Peyer's patch (tissue), 4 donors: ENCODE measurements around the gene HS6ST1. TPM values are rescaled to one million over a fixed set of nuclear protein-coding genes. Genes with fewer than 3 reads are reported as not detected.
"Not testable (repeated sequence)": the region's sequence is repeated elsewhere in the genome, so short reads cannot be mapped to it uniquely, and the experiment has no call there.

Source experiments
- DNase-seq, 3 donors: peaks; one replicate each; pipeline ENCODE4 v3.0.0-alpha.2; 2017 to 2019
- H3K27ac ChIP-seq, 4 donors: fragments of 200-600 bp; sonication (generic); one replicate each; pipeline ENCODE4 v1.5.1; 2016 to 2019
- H3K27me3 ChIP-seq, 2 donors: fragments of 200-600 bp; sonication (generic); one replicate each; pipeline ENCODE4 v1.5.1; 2019
- H3K36me3 ChIP-seq, 3 donors: fragments of 200-600 bp; sonication (generic); one replicate each; pipeline ENCODE4 v1.5.1; 2016 to 2019
- H3K4me1 ChIP-seq, 4 donors: fragments of 200-600 bp; sonication (generic); one replicate each; pipeline ENCODE4 v1.5.1; 2016 to 2019
- H3K4me3 ChIP-seq, 4 donors: fragments of 200-600 bp; sonication (generic); 1 replicate in 3 of 4; 2 replicates in 1 of 4; pipeline ENCODE4 v1.5.1; 2016 to 2019; ENCODE audit warnings: mild to moderate bottlenecking in 1 of 4
- H3K9me3 ChIP-seq, 4 donors: fragments of 200-600 bp; sonication (generic); one replicate each; pipeline ENCODE4 v1.5.1; 2016 to 2019; ENCODE audit warnings: mild to moderate bottlenecking in 1 of 4
- POLR2A ChIP-seq, 2 donors: fragments of 450-650 bp; IDR thresholded peaks; one replicate each; pipeline ENCODE4 v1.5.1; 2017; ENCODE audit warnings: antibody characterized with exemption in 2 of 2, mild to moderate bottlenecking in 2 of 2, moderate library complexity in 2 of 2
- total RNA-seq, 4 donors: library from RNA; depleted of rRNA; stranded (reverse); fragments of >200 nt; gene quantifications; one replicate each; pipeline ENCODE4 v1.1.0, GENCODE V29; 2016
- TF ChIP-seq, protein P1 (sequence below), 6 experiments: fragments of 450-650 bp in 4 of 6; fragments of 200-600 bp in 2 of 6; sonication (generic) in 1 of 6; IDR thresholded peaks; one replicate each; pipeline ENCODE4 v1.5.1; 2017 to 2019; ENCODE audit warnings: antibody characterized with exemption in 6 of 6, mild to moderate bottlenecking in 3 of 6, moderate library complexity in 1 of 6

HS6ST1 gene
- total RNA-seq, 4 donors from 2014 or later, result 16.5 to 52.0 (median 40.2) TPM

DNA sequence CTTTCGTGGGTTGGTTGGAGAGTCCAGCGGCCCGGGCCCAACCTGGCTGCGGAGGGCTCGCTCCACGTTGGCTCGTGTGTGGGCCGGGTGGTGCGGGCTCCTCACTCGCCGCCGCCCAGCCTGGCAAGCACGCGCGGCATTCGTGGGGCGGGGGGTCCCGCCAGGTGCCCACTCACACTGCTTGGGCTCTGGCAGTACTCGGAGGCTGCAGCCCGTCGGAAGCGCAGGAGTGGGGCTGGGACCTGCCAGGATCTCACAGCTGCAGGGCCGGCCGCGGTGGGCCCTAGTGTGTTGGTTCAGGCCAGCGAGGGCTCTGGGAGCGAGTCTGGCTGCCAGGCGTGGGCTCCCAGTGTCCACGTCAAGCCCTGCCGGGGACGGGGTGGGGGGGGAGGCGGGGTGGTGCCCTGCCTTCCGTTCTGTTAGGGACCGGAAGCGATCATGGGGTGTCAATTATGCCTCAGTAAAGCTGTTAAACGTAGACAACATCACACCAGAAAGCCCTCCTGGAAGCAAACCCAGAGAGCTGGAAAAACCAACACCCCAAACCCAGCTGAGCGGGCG, 1.0 kb upstream of the HS6ST1 start:
- no peaks in the 10 kb centered on the region for H3K9me3 ChIP-seq
- H3K27ac ChIP-seq, result peak overlapping the region in 2 of 4 donors; percentile 37 to 67
- no peaks in the 10 kb centered on the region for H3K36me3 ChIP-seq
- TF ChIP-seq, protein P1, sequence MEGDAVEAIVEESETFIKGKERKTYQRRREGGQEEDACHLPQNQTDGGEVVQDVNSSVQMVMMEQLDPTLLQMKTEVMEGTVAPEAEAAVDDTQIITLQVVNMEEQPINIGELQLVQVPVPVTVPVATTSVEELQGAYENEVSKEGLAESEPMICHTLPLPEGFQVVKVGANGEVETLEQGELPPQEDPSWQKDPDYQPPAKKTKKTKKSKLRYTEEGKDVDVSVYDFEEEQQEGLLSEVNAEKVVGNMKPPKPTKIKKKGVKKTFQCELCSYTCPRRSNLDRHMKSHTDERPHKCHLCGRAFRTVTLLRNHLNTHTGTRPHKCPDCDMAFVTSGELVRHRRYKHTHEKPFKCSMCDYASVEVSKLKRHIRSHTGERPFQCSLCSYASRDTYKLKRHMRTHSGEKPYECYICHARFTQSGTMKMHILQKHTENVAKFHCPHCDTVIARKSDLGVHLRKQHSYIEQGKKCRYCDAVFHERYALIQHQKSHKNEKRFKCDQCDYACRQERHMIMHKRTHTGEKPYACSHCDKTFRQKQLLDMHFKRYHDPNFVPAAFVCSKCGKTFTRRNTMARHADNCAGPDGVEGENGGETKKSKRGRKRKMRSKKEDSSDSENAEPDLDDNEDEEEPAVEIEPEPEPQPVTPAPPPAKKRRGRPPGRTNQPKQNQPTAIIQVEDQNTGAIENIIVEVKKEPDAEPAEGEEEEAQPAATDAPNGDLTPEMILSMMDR (IDR thresholded peaks at IDR 0.05), result no peak
- peak in 2 of 3 donors; percentile 14 to 50 for DNase-seq
- no peaks in the 10 kb centered on the region for H3K27me3 ChIP-seq
- peak overlapping the region in 2 of 4 donors; percentile 70 to 82 for H3K4me3 ChIP-seq
- H3K4me1 ChIP-seq, result peaks cover 3 to 28% (median 16%) of the 10 kb centered on the region in 4 donors

GRCh38 chr2:128318245-128318644, 423 bp downstream of the HS6ST1 start:
- Histone ChIP-seq H3K4me1 (peaks cover 3 to 28% (median 16%) of the 10 kb centered on the region in 4 donors), H3K4me3 (peak overlapping the region; percentile 69 to 82 (median 76)), H3K27ac (peak overlapping the region in 3 of 4 donors; percentile 49 to 65 (median 59))
- peak; percentile 19 to 56 (median 56) for DNase-seq
- H3K27me3 ChIP-seq, H3K9me3 ChIP-seq, H3K36me3 ChIP-seq: not testable (repeated sequence)

DNA sequence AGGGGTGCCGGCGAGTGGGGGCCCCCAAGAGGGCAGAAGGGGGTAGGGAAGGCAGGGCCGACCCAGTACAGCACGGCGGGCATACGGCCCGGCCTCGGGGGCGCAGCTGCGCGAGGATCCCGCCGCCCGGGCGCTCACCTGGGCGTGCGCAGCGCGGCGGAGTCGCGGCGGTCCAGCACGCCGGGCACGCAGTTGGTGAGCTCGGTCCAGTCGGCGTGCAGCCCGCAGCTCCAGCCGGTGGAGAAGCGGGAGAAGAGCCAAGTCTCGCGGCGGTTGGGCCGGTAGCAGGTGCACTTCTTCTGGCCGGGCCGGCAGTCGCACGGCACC, 806 bp downstream of the HS6ST1 start:
- not testable (repeated sequence) for H3K27me3 ChIP-seq, H3K9me3 ChIP-seq, DNase-seq, H3K36me3 ChIP-seq
- Histone ChIP-seq H3K4me3 (peak overlapping the region; percentile 69 to 82 (median 76)), H3K27ac (peak overlapping the region in 3 of 4 donors; percentile 53 to 65 (median 64)), H3K4me1 (peaks cover 3 to 28% (median 16%) of the 10 kb centered on the region in 4 donors)

DNA sequence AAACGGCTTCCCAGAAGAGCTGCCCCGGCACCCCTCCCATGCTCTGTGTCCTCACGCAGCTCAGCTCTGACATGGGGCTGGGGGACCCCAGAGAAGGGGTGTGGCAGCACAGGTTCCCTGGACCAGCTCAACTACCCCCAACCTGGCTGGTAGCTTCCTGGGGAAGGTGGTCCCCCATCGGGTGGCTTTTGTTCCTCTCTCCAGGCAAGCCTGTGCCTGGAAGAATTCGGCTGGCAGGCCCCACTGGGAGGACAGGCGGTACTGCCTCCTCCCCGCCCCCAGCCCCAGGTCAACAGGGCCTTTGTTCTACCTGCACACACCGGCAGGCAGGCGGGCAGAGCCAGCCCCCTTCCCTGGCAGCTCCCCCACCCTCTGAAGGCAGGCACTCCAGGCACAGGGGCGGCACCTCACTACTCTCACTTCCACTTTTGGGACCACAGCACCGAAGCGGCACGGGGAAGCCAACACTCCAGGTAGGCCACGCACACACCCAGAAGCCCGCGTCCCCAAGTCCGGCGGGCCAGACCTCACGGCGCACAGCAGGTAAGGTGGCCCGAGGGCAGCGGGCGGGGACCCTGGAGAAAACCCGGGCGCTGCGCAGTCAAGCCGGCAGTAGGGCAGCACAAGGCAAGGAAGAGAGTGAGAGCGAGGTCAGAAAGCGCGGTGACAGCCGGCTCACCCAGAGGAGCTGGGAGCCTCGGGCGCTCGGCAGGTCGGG, 1.3 kb downstream of the HS6ST1 start:
- Histone ChIP-seq H3K4me1 (peaks cover 3 to 28% (median 14%) of the 10 kb centered on the region in 4 donors), H3K9me3 (no peaks in the 10 kb centered on the region), H3K4me3 (peak overlapping the region; percentile 69 to 82 (median 76)), H3K27ac (peak overlapping the region in 3 of 4 donors; percentile 53 to 65 (median 64)), H3K27me3 (no peaks in the 10 kb centered on the region), H3K36me3 (no peaks in the 10 kb centered on the region)
- TF ChIP-seq, protein P1 (IDR thresholded peaks at IDR 0.05), result no peak
- no peak for TF ChIP-seq POLR2A (IDR thresholded peaks at IDR 0.05)
- DNase-seq, result peak; percentile 55 to 81 (median 80)

DNA sequence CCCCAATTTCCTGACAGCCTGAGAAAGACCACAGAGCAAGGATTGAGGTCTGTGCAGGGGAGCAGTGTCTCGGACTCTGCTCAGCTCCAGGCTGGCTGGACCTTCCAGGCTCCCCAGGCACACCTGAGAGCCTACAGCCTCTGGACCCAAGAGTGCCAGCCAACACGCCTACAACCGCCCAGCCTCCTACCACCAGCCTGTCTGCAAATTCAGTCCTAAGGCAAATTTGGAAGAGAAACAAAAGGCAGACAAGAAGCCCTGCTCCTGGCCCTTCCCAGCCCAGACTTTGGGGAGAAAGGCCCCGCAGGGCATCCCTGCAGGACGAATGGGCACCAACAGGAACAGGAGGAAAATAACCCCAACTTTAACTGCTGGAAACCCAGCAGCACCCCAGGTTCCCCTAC, 1.9 kb downstream of the HS6ST1 start:
- no peaks in the 10 kb centered on the region for H3K9me3 ChIP-seq
- TF ChIP-seq POLR2A (IDR thresholded peaks at IDR 0.05), result no peak
- TF ChIP-seq, protein P1 (IDR thresholded peaks at IDR 0.05), result no peak
- peak overlapping the region in 3 of 4 donors; percentile 53 to 65 (median 64) for H3K27ac ChIP-seq

GRCh38 chr2:128315829-128316776, 2.6 kb downstream of the HS6ST1 start:
- Histone ChIP-seq H3K27ac (peak overlapping the region in 3 of 4 donors; percentile 53 to 65 (median 64)), H3K36me3 (no peaks in the 10 kb centered on the region), H3K27me3 (no peaks in the 10 kb centered on the region), H3K4me1 (peaks cover 0 to 24% (median 12%) of the 10 kb centered on the region in 4 donors), H3K4me3 (peak overlapping the region; percentile 69 to 82 (median 76)), H3K9me3 (no peaks in the 10 kb centered on the region)
- DNase-seq, result peak; percentile 14 to 47 (median 46)
- TF ChIP-seq, protein P1 (IDR thresholded peaks at IDR 0.05), result no peak
- no peak for TF ChIP-seq POLR2A (IDR thresholded peaks at IDR 0.05)

More for the DNA sequence above, 1.9 kb downstream of the HS6ST1 start:
- Histone ChIP-seq H3K36me3 (no peaks in the 10 kb centered on the region), H3K4me3 (peak overlapping the region; percentile 69 to 82 (median 76)), H3K27me3 (no peaks in the 10 kb centered on the region), H3K4me1 (peaks cover 3 to 28% (median 13%) of the 10 kb centered on the region in 4 donors)
- peak; percentile 14 to 49 (median 44) for DNase-seq
